ENCODE results near the gene NCR2.
A peak's percentile ranks its signal among the peaks of the same experiment; 100 is the strongest.

Gene NCR2, protein sequence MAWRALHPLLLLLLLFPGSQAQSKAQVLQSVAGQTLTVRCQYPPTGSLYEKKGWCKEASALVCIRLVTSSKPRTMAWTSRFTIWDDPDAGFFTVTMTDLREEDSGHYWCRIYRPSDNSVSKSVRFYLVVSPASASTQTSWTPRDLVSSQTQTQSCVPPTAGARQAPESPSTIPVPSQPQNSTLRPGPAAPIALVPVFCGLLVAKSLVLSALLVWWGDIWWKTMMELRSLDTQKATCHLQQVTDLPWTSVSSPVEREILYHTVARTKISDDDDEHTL

DNA sequence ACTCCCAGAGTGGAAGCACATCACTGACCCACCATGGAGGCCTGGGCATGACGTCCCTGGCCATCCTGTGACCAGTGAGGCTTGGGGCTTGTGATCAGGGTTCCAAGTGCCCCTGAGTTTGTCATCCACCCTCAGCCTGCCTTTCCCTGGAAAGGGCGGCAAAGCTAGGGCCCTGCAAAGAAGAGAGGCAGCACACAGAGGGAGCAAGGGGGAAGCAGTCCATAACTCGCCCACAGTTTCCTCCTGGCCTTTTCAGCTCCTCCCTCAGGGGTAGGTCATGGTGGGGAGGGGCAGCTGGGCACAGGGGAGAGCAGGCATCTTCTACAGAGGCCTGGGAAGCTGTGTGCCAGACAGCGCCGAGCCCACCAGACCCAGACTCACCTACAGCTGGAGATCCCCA, at the start of gene NCR2:
Gene NCR2 (plus strand): TSS at position 313 of the 400 bp plus-strand sequence. CDS start 269 bp downstream, outside the sequence.
- no peaks in the 10 kb centered on the region for H3K4me1 ChIP-seq (ENCODE audit: control insufficient read depth in 1 of 2, insufficient read depth in 1 of 2, low read depth in 1 of 2, low read length in 1 of 2)
- H3K9me3 ChIP-seq = no peaks in the 10 kb centered on the region
- H3K27me3 ChIP-seq = peaks cover 33% of the 10 kb centered on the region
- H3K36me3 ChIP-seq = no peaks in the 10 kb centered on the region
- H3K4me3 ChIP-seq (ENCODE audit: low read depth in 1 of 2, low read length in 1 of 2) = no peak within 1 kb of the TSS
- TF ChIP-seq, protein P1, sequence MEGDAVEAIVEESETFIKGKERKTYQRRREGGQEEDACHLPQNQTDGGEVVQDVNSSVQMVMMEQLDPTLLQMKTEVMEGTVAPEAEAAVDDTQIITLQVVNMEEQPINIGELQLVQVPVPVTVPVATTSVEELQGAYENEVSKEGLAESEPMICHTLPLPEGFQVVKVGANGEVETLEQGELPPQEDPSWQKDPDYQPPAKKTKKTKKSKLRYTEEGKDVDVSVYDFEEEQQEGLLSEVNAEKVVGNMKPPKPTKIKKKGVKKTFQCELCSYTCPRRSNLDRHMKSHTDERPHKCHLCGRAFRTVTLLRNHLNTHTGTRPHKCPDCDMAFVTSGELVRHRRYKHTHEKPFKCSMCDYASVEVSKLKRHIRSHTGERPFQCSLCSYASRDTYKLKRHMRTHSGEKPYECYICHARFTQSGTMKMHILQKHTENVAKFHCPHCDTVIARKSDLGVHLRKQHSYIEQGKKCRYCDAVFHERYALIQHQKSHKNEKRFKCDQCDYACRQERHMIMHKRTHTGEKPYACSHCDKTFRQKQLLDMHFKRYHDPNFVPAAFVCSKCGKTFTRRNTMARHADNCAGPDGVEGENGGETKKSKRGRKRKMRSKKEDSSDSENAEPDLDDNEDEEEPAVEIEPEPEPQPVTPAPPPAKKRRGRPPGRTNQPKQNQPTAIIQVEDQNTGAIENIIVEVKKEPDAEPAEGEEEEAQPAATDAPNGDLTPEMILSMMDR (IDR thresholded peaks at IDR 0.05) = no peak
- no peak within 1 kb of the TSS for H3K27ac ChIP-seq

DNA sequence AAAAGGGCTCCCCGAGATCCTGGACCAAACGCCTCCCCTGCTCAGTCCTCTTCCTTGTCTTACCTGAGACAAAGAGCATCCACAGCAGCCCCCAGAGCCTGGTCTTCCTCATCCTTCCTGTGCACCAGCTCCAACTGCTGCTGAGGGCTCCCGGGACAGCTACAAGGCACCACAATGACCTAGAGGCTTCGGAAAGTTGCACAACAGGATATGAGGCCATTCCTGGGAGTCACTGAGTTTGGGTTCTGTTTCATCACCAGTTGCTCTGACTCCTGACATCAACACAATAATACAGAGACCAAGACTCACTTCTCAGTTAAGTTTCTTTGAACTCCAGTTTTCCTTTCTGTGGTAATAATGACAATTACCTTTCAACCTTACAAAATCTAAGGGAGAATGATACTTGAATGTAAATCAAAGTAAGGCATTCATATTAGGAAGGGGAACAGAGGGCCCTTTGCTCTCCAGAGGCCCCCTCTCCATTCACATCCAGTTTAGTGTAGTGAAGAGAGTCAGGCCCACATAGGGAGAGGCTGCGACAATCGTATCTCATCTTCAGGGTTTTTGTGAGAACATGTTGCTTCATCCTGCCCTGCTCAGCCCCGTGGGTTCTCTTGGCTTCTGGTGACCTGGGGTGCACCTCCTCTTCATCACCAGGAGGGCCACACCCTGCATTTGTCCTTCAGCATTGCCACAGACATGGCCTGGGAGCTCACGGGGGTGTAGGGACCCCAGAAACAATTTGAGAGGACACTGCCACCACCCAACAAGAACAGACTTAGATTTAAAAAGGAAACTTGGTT, 48.7 kb upstream of the NCR2 start, which contains the start of gene TREM1:
Gene TREM1 (minus strand): TSS at position 139 of the 803 bp plus-strand sequence. CDS start 27 bp downstream, at position 112.
- peaks cover 56 to 73% of the 10 kb centered on the region in 2 experiments for H3K4me1 ChIP-seq (ENCODE audit: control insufficient read depth in 1 of 2, insufficient read depth in 1 of 2, low read depth in 1 of 2, low read length in 1 of 2)
- H3K36me3 ChIP-seq = peaks cover 34% of the 10 kb centered on the region
- H3K9me3 ChIP-seq = no peaks in the 10 kb centered on the region
- H3K27ac ChIP-seq = peak within 1 kb of the TSS; percentile 94
- no peaks in the 10 kb centered on the region for H3K27me3 ChIP-seq
- TF ChIP-seq, protein P1 (IDR thresholded peaks at IDR 0.05) = peak; percentile 73
- H3K4me3 ChIP-seq (ENCODE audit: low read depth in 1 of 2, low read length in 1 of 2) = peak within 1 kb of the TSS; percentile 82 to 90

GRCh38 chr6:41288030-41288753, 47.2 kb upstream of the NCR2 start:
- Histone ChIP-seq H3K36me3 (peaks cover 19% of the 10 kb centered on the region), H3K4me3 (ENCODE audit: low read depth in 1 of 2, low read length in 1 of 2) (no peak overlapping the region), H3K27ac (peak overlapping the region; percentile 94), H3K4me1 (ENCODE audit: control insufficient read depth in 1 of 2, insufficient read depth in 1 of 2, low read depth in 1 of 2, low read length in 1 of 2) (peaks cover 42 to 59% of the 10 kb centered on the region in 2 experiments), H3K27me3 (no peaks in the 10 kb centered on the region), H3K9me3 (no peaks in the 10 kb centered on the region)
- TF ChIP-seq, protein P1 (IDR thresholded peaks at IDR 0.05) = no peak

- H3K36me3 ChIP-seq = peaks cover 14% of the 10 kb centered on the region
- no peaks in the 10 kb centered on the region for H3K27me3 ChIP-seq
- no peaks in the 10 kb centered on the region for H3K9me3 ChIP-seq
- TF ChIP-seq, protein P1 (IDR thresholded peaks at IDR 0.05) = no peak
- H3K4me1 ChIP-seq (ENCODE audit: control insufficient read depth in 1 of 2, insufficient read depth in 1 of 2, low read depth in 1 of 2, low read length in 1 of 2) = peaks cover 37 to 53% of the 10 kb centered on the region in 2 experiments
- no peak overlapping the region for H3K4me3 ChIP-seq (ENCODE audit: low read depth in 1 of 2, low read length in 1 of 2)
- H3K27ac ChIP-seq = peak overlapping the region; percentile 94
Measured at GRCh38 chr6:41288754-41289129, 46.7 kb upstream of the NCR2 start.

DNA sequence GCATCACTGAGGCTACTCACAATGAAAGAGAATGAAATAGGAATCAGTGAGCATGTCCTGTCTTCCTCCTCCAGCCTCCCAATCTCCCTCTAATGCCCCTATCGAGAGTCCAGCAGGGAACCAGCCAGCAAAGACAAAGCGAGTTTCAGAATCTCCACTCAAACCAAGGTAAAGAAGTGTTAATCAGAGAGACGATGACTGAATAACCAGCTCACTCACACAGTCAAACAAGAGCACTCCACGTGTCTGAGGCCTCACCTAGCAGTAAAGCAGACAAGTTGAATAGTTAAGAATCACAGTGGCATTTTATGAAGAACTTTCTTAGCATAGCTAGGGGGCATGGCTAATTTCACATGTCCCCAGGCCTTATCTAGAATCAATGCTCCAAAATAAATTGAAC, 45.6 kb upstream of the NCR2 start:
- no peak overlapping the region for H3K4me3 ChIP-seq (ENCODE audit: low read depth in 1 of 2, low read length in 1 of 2)
- H3K4me1 ChIP-seq (ENCODE audit: control insufficient read depth in 1 of 2, insufficient read depth in 1 of 2, low read depth in 1 of 2, low read length in 1 of 2) = peaks cover 26 to 43% of the 10 kb centered on the region in 2 experiments
- peak overlapping the region; percentile 94 for H3K27ac ChIP-seq
- H3K27me3 ChIP-seq = no peaks in the 10 kb centered on the region
- peaks cover 3% of the 10 kb centered on the region for H3K36me3 ChIP-seq
- no peaks in the 10 kb centered on the region for H3K9me3 ChIP-seq
- TF ChIP-seq, protein P1 (IDR thresholded peaks at IDR 0.05) = no peak
